ENCODE data around the gene ASB8. TPM values are rescaled to one million over a fixed set of nuclear protein-coding genes. Genes with fewer than 3 reads are reported as not detected.

ASB8 gene
- total and polyA plus RNA-seq, 2 of the 4 experiments (the other 2 are of a cell fraction) = 22.9 to 26.7 TPM

DNA sequence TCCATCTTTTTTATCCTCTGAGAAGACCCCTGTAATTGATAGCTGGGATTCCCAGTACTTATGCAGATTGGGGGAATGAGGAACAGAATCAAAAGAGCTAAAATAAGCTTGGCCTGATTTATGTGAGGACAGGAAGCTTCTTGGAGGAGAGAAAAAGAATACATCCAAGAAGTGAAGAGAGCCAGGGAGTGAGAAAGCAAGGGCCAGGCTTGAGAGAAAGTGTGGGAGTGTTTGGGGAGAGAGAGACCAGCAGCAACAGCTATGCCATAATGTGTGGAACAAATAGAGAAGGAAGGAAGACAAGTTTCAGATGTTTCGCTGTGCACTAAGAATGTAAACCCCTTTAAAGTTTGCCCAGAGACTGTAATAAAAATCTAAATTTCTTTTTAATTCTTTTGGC, 22.2 kb upstream of the ASB8 start:
- Histone ChIP-seq H2BK20ac (ENCODE audit: low read depth, low read length) (no peak overlapping the region), H2AK5ac (ENCODE audit: low read depth, low read length) (no peak overlapping the region), H3K36me3 (ENCODE audit: control insufficient read depth, insufficient read depth, low read length) (no peaks in the 10 kb centered on the region), H3K14ac (replicated peaks; ENCODE audit: low read depth, low read length) (no peak overlapping the region), H3K4me1 (ENCODE audit: control insufficient read depth, insufficient read depth, low read length) (peaks cover 3% of the 10 kb centered on the region; the same call in 1 of the 2 replicates), H2BK5ac (ENCODE audit: low read depth, low read length, poor library complexity, severe bottlenecking) (no peak overlapping the region), H2AK9ac (replicated peaks; ENCODE audit: low read depth, low read length, poor library complexity) (no peak overlapping the region), H3K9me3 (ENCODE audit: control insufficient read depth, insufficient read depth, low read length) (no peaks in the 10 kb centered on the region), H3K4me2 (ENCODE audit: low read depth, low read length) (no peak overlapping the region), H3K27me3 (ENCODE audit: control insufficient read depth, insufficient read depth, low read length) (peaks cover 50% of the 10 kb centered on the region), H4K91ac (ENCODE audit: insufficient read depth, low read depth, low read length) (no peak overlapping the region), H3K9ac (ENCODE audit: low read depth, low read length) (no peak overlapping the region), H3K4ac (ENCODE audit: low read depth, low read length) (no peak overlapping the region), H3K23ac (ENCODE audit: low read depth, low read length) (no peak overlapping the region), H4K20me1 (ENCODE audit: insufficient read depth, low read length) (no peaks in the 10 kb centered on the region), H3K79me1 (ENCODE audit: low read depth in 1 of 2, low read length in 2 of 2) (no peaks in the 10 kb centered on the region), H3K18ac (ENCODE audit: low read depth, low read length) (no peak overlapping the region), H4K5ac (ENCODE audit: low read depth, low read length) (no peak overlapping the region), H3K4me3 (ENCODE audit: insufficient read depth, low read depth, low read length) (no peak overlapping the region), H3K56ac (ENCODE audit: extremely low read depth, insufficient read depth, low read length) (no peak overlapping the region), H3K9me1 (ENCODE audit: insufficient read depth, low read length) (no peaks in the 10 kb centered on the region; the same call in 1 of the 2 replicates), H2BK15ac (ENCODE audit: low read depth, low read length) (no peak overlapping the region), H4K8ac (ENCODE audit: low read depth in 2 of 2, low read length in 2 of 2) (no peak overlapping the region), H3K27ac (ENCODE audit: insufficient read depth, low read length) (no peak overlapping the region), H2AFZ (replicated peaks; ENCODE audit: low read length, poor library complexity) (no peak overlapping the region), H2BK120ac (ENCODE audit: low read depth, low read length) (no peak overlapping the region)
- dilution Hi-C loops (cut with HindIII; ENCODE audit: low sequenced_read_pairs, unreplicated experiment) = no loop called here
- intact Hi-C loops (cut with micrococcal nuclease) = no loop called here
- TF ChIP-seq MXI1 (IDR thresholded peaks at IDR 0.05; ENCODE audit: borderline replicate concordance, low read depth, low read length) (no peak), BHLHE40 (IDR thresholded peaks at IDR 0.05; ENCODE audit: low read depth, low read length) (no peak), RFX5 (IDR thresholded peaks at IDR 0.05; ENCODE audit: low read depth, low read length) (no peak), NFE2L2 (IDR thresholded peaks at IDR 0.05; ENCODE audit: low read depth, low read length) (no peak), RCOR1 (IDR thresholded peaks at IDR 0.05; ENCODE audit: insufficient replicate concordance, low read length) (no peak), CHD1 (IDR thresholded peaks at IDR 0.05; ENCODE audit: low read depth, low read length) (no peak), USF2 (IDR thresholded peaks at IDR 0.05; ENCODE audit: low read depth, low read length) (no peak), MAFK (IDR thresholded peaks at IDR 0.05; ENCODE audit: low read depth, low read length) (no peak), CEBPB (IDR thresholded peaks at IDR 0.05; ENCODE audit: low read depth, low read length) (no peak), SMC3 (IDR thresholded peaks at IDR 0.05; ENCODE audit: low read depth, low read length) (no peak), ELK1 (IDR thresholded peaks at IDR 0.05; ENCODE audit: borderline replicate concordance, low read depth, low read length) (no peak), FOS (IDR thresholded peaks at IDR 0.05; ENCODE audit: low read depth, low read length) (no peak)
- DNase-seq = no peak
- ChIA-PET CTCF (no interaction called here), POLR2A (ENCODE audit: unreplicated experiment) (no interaction called here)
- no TSS peak for BruUV-seq (replicated peaks)
- no peak for ATAC-seq (ENCODE audit: low read depth)
- WGBS, 2 experiments (ENCODE audit: extremely low coverage in 2 of 2, insufficient read length in 1 of 2) = no CpG with 5 or more reads among the region's 1 CpG
- in situ Hi-C loops (cut with MboI; ENCODE audit: low sequenced_read_pairs) = no loop called here

All from IMR-90 (cell line).